Measurements from ENCODE around the gene TMEM184A.

The TMEM184A gene

GRCh38 chr7:1555813-1556543 lies at the start of gene TMEM184A:
Gene TMEM184A (minus strand): TSS chr7:1556205. CDS start chr7:1555484, 721 bp downstream.
- TF ChIP-seq GATA1 (IDR thresholded peaks at IDR 0.05; ENCODE audit: low read depth, low read length) (no peak), POLR2A (IDR thresholded peaks at IDR 0.05; ENCODE audit: low read length) (no peak)
- DNase-seq: peak in 1 of 2 experiments; percentile 34

- no peak for DNase-seq
- no peak for TF ChIP-seq GATA1 (IDR thresholded peaks at IDR 0.05; ENCODE audit: low read depth, low read length)
- no peak for TF ChIP-seq POLR2A (IDR thresholded peaks at IDR 0.05; ENCODE audit: low read length)
These were observed 48.4 kb upstream of the TMEM184A start for GRCh38 chr7:1604383-1604782.

GRCh38 chr7:1603346-1604225 lies 47.6 kb upstream of the TMEM184A start:
- no peak for DNase-seq
- TF ChIP-seq POLR2A (IDR thresholded peaks at IDR 0.05; ENCODE audit: low read length) (no peak), GATA1 (IDR thresholded peaks at IDR 0.05; ENCODE audit: low read depth, low read length) (no peak)

DNA sequence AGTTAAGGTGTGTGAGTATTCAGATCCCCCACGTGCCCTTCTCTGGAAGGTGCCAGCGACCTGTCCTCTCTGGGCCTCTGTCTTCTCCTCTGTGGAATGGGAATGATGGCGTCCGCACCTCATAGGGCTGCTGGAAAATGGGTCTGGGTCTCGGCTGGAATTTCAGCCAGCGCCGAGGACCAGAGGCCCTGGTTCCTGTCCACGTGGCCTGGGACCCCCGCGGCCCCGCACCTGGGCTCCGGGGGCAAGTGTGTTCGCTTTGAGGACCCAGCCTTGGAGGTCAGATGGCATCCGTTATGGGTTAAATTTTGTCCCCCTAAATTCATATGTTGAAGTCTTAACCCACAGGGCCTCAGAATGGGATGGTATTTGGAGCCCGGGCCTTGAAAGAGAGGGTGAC lies 46.4 kb upstream of the TMEM184A start:
- TF ChIP-seq GATA1 (IDR thresholded peaks at IDR 0.05; ENCODE audit: low read depth, low read length): no peak
- no peak for TF ChIP-seq POLR2A (IDR thresholded peaks at IDR 0.05; ENCODE audit: low read length)

DNA sequence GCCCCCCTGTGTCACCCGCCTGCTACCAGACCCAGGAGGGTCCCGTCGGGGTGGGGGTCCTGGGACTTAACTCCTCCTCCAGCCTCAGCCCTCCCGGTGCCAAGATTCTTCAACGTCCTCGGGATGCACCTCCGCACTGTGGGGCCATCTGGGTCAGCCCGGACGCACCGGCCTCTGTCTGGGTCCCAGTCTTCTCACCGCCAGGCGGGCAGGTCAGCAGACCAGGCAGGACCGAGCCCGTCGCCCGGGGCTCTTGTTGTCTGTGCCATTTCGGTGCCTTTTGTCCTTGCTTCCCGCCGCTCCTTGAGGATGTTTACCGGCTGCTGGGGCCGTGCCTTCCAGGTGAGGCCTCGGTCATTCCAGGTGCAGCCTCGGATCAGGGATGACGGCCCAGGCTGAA lies 46.0 kb upstream of the TMEM184A start:
- no peak for DNase-seq
- no peak for TF ChIP-seq POLR2A (IDR thresholded peaks at IDR 0.05; ENCODE audit: low read length)
- no peak for TF ChIP-seq GATA1 (IDR thresholded peaks at IDR 0.05; ENCODE audit: low read depth, low read length)

More for the DNA sequence above, 46.4 kb upstream of the TMEM184A start:
- no peak for DNase-seq

DNA sequence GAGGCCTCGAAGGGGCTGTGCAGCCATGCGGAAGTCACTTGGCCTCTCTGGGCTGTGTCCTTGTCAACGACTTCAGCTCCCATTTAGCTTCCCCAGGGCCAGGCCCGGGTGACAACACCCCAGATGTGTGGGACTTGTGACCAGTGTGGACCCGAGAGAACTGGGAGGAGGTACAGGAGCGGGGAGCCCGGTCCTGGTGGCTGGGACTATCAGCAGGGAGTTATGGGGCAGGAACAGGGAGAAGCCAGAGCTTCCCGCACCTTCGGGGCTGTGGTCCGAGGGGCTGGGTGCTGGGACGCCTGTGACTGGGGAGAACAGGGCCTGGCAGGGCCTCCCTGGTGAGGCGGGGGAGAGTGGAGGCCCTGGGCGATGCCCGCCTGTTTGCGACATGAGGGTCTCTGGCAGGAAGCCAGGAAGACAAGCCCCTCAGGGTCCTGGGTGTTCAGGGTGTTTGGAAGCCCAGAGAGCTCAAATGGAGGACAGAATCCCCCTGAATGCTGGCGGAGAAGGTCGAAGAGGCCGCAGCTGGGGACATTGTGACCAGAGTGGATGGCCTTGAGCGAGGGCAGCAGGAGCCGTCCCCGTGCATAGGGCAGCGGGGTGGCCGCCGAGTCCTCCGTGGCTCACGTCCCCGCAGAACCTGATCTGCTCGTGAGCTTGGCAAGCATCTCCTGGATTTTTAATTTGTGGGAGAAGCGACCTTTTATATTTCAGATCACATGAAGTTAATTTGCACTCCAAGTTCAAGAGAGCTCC lies 43.8 kb upstream of the TMEM184A start:
- DNase-seq: no peak
- TF ChIP-seq GATA1 (IDR thresholded peaks at IDR 0.05; ENCODE audit: low read depth, low read length) (no peak), POLR2A (IDR thresholded peaks at IDR 0.05; ENCODE audit: low read length) (no peak)

DNA sequence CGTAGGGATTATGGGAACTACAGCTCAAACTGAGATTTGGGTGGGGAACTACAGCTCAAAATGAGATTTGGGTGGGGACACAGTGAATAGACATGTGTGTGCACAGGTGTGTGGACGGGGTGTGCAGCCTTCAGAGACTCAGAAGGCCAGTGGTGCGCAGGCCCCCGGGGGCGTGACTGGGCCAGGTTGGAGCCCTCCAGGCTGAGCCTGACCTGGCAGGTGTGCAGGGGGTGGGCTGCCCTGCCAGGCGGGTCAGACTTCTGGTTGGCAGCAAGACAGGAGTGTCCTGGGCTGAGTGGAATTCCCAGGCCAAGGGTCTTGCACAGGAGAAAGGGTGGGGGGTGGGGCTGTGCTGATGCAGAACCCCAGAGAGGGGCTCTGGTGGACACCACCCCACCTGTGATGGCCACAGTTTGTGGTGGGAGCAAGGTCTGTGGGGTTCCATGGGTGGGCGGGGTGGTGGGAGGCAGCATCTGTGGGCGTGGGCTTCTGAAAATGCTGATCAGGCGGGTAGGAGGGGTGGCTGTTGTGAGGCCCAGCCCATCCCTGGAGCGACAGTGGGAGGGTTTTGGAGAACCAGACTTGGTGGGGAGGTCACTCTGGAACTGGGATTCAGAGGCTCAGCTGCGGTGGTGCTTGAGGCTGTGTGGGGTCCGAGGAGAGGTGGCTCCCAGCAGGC lies 43.1 kb upstream of the TMEM184A start:
- no peak for TF ChIP-seq GATA1 (IDR thresholded peaks at IDR 0.05; ENCODE audit: low read depth, low read length)
- no peak for TF ChIP-seq POLR2A (IDR thresholded peaks at IDR 0.05; ENCODE audit: low read length)
- DNase-seq: no peak

- TF ChIP-seq GATA1 (IDR thresholded peaks at IDR 0.05; ENCODE audit: low read depth, low read length): no peak
- no peak for TF ChIP-seq POLR2A (IDR thresholded peaks at IDR 0.05; ENCODE audit: low read length)
- DNase-seq: no peak
These were observed 42.3 kb upstream of the TMEM184A start for GRCh38 chr7:1598286-1598685.

GRCh38 chr7:1597791-1598190 lies 41.8 kb upstream of the TMEM184A start:
- DNase-seq: no peak
- TF ChIP-seq POLR2A (IDR thresholded peaks at IDR 0.05; ENCODE audit: low read length) (no peak), GATA1 (IDR thresholded peaks at IDR 0.05; ENCODE audit: low read depth, low read length) (no peak)

GRCh38 chr7:1597066-1597760 lies 41.2 kb upstream of the TMEM184A start:
- DNase-seq: no peak
- TF ChIP-seq GATA1 (IDR thresholded peaks at IDR 0.05; ENCODE audit: low read depth, low read length) (no peak), POLR2A (IDR thresholded peaks at IDR 0.05; ENCODE audit: low read length) (no peak)

GRCh38 chr7:1596181-1597043 lies 40.4 kb upstream of the TMEM184A start:
- TF ChIP-seq GATA1 (IDR thresholded peaks at IDR 0.05; ENCODE audit: low read depth, low read length): no peak
- TF ChIP-seq POLR2A (IDR thresholded peaks at IDR 0.05; ENCODE audit: low read length): no peak
- DNase-seq: no peak

DNA sequence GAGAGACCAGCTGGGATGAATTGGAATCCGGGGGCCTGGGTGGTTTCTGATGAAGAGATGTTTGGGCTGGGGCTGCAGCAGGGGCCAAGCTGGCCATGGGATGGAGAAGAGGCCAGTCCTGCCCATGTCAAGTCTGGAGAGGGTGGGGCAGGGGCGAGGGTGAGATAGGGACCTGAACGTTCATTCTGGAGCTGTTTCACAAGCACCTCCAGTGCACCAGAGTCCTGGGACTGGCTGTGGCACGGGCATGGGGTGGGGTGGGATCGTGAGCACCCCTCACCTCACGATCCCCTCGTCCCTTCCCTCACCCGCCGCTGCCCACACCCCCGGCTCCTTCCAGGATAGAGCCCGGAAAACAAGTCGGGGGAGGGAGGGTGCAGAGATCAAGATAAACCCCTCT lies 39.6 kb upstream of the TMEM184A start:
- TF ChIP-seq GATA1 (IDR thresholded peaks at IDR 0.05; ENCODE audit: low read depth, low read length): no peak
- TF ChIP-seq POLR2A (IDR thresholded peaks at IDR 0.05; ENCODE audit: low read length): no peak
- DNase-seq: no peak

Measured in erythroblast (primary cell).